HCT116 (cell line): ENCODE data around the gene DMPK. TPM values are rescaled to one million over a fixed set of nuclear protein-coding genes. Genes with fewer than 3 reads are reported as not detected.

Source experiments
- ATAC-seq: fragments of 200-7000 bp; cut with Tn5 transposase; 2 replicates; pipeline ENCODE4 v1.9.1; 2020; ENCODE audit warnings: mild to moderate bottlenecking, moderate library complexity
- BruUV-seq: library from RNA; stranded (reverse); fragments of 400-500 nt; replicated peaks from 2 replicates; lab custom pipeline; 2021; lab: Mats Ljungman, UMichigan
- CTCF ChIA-PET: fragments of 300-600 bp; sonication (Branson Sonifier 250); formaldehyde crosslinking; loops from one replicate; lab custom pipeline; 2021; ENCODE audit warnings: antibody characterized with exemption; lab: Charles Lee
- POLR2A ChIA-PET: fragments of 300-600, 350-600 bp; sonication (Branson Sonifier 250); formaldehyde crosslinking; loops from one replicate; lab custom pipeline; 2021; ENCODE audit warnings: antibody characterized with exemption; lab: Charles Lee
- RAD21 ChIA-PET, 2 experiments: fragments of 300-600 bp; sonication (Branson Sonifier 250); formaldehyde crosslinking; loops; one replicate each; lab custom pipeline; 2023; ENCODE audit warnings: low total read pairs in 2 of 2; ENCODE audit not compliant: uncharacterized antibody in 2 of 2, unreplicated experiment in 2 of 2, low non-redundant PET in 1 of 2; lab: Charles Lee
- DNase-seq: peaks from one replicate; pipeline ENCODE4 v3.0.0-alpha.2; 2010; ENCODE audit warnings: low read depth, low spot score
- H2AFZ ChIP-seq: fragments of 200-600 bp; shearing (Covaris generic), sonication (generic); 2 replicates; pipeline ENCODE4 v1.6.1; 2017; ENCODE audit warnings: low read depth, mixed run types, mixed read lengths, antibody characterized with exemption, low read length; ENCODE audit not compliant: poor library complexity, severe bottlenecking
- H3K27ac ChIP-seq: 2 replicates; pipeline ENCODE4 v1.5.1; 2012; ENCODE audit warnings: low read depth, low read length
- H3K27me3 ChIP-seq: fragments of 200-600 bp; sonication (generic); 2 replicates; pipeline ENCODE4 v1.6.1; 2016; ENCODE audit warnings: mixed run types, low read length, mixed read lengths; ENCODE audit not compliant: insufficient read depth
- H3K36me3 ChIP-seq, 2 experiments: fragments of 200-500 bp in 1 of 2; fragments of 200-600 bp in 1 of 2; sonication (Bioruptor generic) in 1 of 2; sonication (generic) in 1 of 2; 2 replicates each; pipeline versions ENCODE4 v1.5.1 to v1.6.1; 2014 to 2016; ENCODE audit warnings: low read length in 2 of 2, inconsistent platforms in 1 of 2, mixed read lengths in 1 of 2, mixed run types in 1 of 2; ENCODE audit not compliant: insufficient read depth in 2 of 2, control insufficient read depth in 1 of 2
- H3K4me1 ChIP-seq, 2 experiments: fragments of 200-600 bp in 1 of 2; sonication (generic) in 1 of 2; 2 replicates each; pipeline versions ENCODE4 v1.5.1 to v1.6.1; 2012 to 2017; ENCODE audit warnings: low read length in 2 of 2, inconsistent platforms in 1 of 2, mild to moderate bottlenecking in 1 of 2, mixed read lengths in 1 of 2, mixed run types in 1 of 2, moderate library complexity in 1 of 2; ENCODE audit not compliant: insufficient read depth in 2 of 2, control insufficient read depth in 1 of 2
- H3K4me2 ChIP-seq: fragments of 200-600 bp; sonication (generic); 2 replicates; pipeline ENCODE4 v1.6.1; 2017; ENCODE audit warnings: mixed run types, low read length, mixed read lengths
- H3K4me3 ChIP-seq, 2 experiments: fragments of 200-600 bp in 1 of 2; sonication (generic) in 1 of 2; replicated peaks in 1 of 2; 2 replicates each; pipeline ENCODE4 v1.5.1; 2011 to 2016; ENCODE audit warnings: low read length in 2 of 2, control low read depth in 1 of 2, low read depth in 1 of 2, mild to moderate bottlenecking in 1 of 2, mixed read lengths in 1 of 2, mixed run types in 1 of 2
- H3K79me2 ChIP-seq: fragments of 200-600 bp; sonication (generic); 2 replicates; pipeline ENCODE4 v1.6.1; 2017; ENCODE audit warnings: mild to moderate bottlenecking, mixed run types, low read length, moderate library complexity, mixed read lengths; ENCODE audit not compliant: insufficient read depth
- H3K9ac ChIP-seq: fragments of 200-600 bp; sonication (generic); 2 replicates; pipeline ENCODE4 v1.6.1; 2016; ENCODE audit warnings: low read length, mixed read lengths
- H3K9me2 ChIP-seq: fragments of 200-600 bp; sonication (generic), shearing (Covaris generic); 2 replicates; pipeline ENCODE4 v1.6.1; 2017; ENCODE audit warnings: mixed run types, mild to moderate bottlenecking, moderate library complexity; ENCODE audit not compliant: insufficient read depth
- H3K9me3 ChIP-seq, 2 experiments: fragments of 200-500 bp in 1 of 2; fragments of 200-600 bp in 1 of 2; sonication (Bioruptor generic) in 1 of 2; sonication (generic) in 1 of 2; 2 replicates each; pipeline ENCODE4 v1.6.1; 2014 to 2017; ENCODE audit warnings: low read length in 2 of 2, mixed read lengths in 2 of 2, inconsistent platforms in 1 of 2, low read depth in 1 of 2, mild to moderate bottlenecking in 1 of 2, mixed run types in 1 of 2, moderate library complexity in 1 of 2; ENCODE audit not compliant: control insufficient read depth in 1 of 2, insufficient read depth in 1 of 2
- H4K20me1 ChIP-seq: fragments of 200-600 bp; sonication (generic), shearing (Covaris generic); 2 replicates; pipeline ENCODE4 v1.6.1; 2017; ENCODE audit warnings: mixed run types, mild to moderate bottlenecking, moderate library complexity; ENCODE audit not compliant: insufficient read depth
- ELF1 ChIP-seq: IDR thresholded peaks from 2 replicates; pipeline ENCODE4 v1.6.1; 2012; ENCODE audit warnings: low read depth, borderline replicate concordance
- EZH2 ChIP-seq: fragments of 200-600 bp; sonication (generic); IDR thresholded peaks from 2 replicates; pipeline ENCODE4 v1.6.1; 2017; ENCODE audit warnings: antibody characterized with exemption, mixed run types
- FOSL1 ChIP-seq: IDR thresholded peaks from 2 replicates; pipeline ENCODE4 v1.6.1; 2012; ENCODE audit warnings: low read depth
- JUND ChIP-seq: IDR thresholded peaks from 2 replicates; pipeline ENCODE4 v1.6.1; 2012
- POLR2A ChIP-seq: IDR thresholded peaks from 2 replicates; pipeline ENCODE4 v1.7.0; 2011; ENCODE audit warnings: borderline replicate concordance; ENCODE audit not compliant: insufficient read depth, insufficient read length; ENCODE audit errors: extremely low read depth
- YY1 ChIP-seq: IDR thresholded peaks from 2 replicates; pipeline ENCODE4 v1.6.1; 2011; ENCODE audit warnings: low read length, low read depth, moderate library complexity, mild to moderate bottlenecking; ENCODE audit not compliant: insufficient replicate concordance; ENCODE audit errors: extremely low read depth
- intact Hi-C: fragments of 100-400 bp; cut with micrococcal nuclease; formaldehyde crosslinking; loops from 2 replicates; pipeline ENCODE4 v1.10.0; 2022
- total RNA-seq: library from RNA; stranded (reverse); gene quantifications from one replicate; pipeline ENCODE4 v1.2.1, GENCODE V29; 2021; ENCODE audit not compliant: unreplicated experiment
- TF ChIP-seq, protein P1 (sequence below): IDR thresholded peaks from 2 replicates; pipeline ENCODE4 v1.6.1; 2011; ENCODE audit warnings: mild to moderate bottlenecking, low read length, moderate library complexity; ENCODE audit not compliant: insufficient replicate concordance; ENCODE audit errors: extremely low read depth
- TF ChIP-seq, protein P2 (sequence below): IDR thresholded peaks from 2 replicates; pipeline ENCODE4 v1.6.1; 2012

DMPK gene
- total RNA-seq, 1 experiment from 2014 or later = 52.5 TPM

DNA sequence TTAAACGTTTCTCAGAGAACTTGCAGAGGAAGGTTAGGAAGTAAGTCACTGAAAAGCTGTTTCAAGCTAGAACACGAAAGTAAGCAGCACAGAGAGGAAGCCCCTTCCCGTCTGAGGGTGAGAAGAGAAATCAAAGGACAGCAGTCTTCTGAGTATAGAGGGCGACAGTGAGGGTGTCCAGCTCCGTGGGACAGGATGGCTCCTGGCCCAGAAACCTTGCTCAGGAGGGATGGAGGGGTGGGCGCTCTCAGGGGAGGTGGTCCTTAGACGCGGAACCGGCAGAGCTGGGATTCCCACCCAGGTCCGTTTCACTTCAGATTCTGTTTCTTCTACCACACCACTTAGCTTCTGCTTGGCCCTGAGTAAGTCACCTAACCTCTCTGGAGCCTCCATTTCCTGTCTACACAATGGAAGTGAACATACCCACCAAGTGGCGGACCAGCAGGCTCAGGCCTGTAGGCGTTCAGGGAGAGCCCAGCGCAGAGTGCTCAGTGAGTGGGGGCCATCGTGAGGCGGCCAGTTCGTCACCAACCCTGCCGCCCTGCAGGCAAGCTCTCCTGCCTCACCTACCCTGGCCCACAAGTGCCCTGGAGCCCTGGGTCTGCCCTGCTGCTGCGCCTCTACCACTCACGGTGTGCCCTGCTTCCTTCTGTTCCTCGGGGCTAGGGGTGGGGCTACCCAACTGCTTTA is 38.3 kb upstream of the DMPK start:
- Histone ChIP-seq H3K79me2 (no peaks in the 10 kb centered on the region), H3K27ac (no peak overlapping the region), H3K9ac (no peak overlapping the region), H2AFZ (no peak overlapping the region), H3K27me3 (no peaks in the 10 kb centered on the region), H3K4me2 (no peak overlapping the region), H3K9me3 (no peaks in the 10 kb centered on the region), H3K36me3 (peaks cover 16 to 29% of the 10 kb centered on the region in 2 experiments; a peak in 3 of 4 replicates), H3K4me1 (peaks cover 3 to 11% of the 10 kb centered on the region in 2 experiments; a peak in 3 of 4 replicates), H3K4me3 (no peak overlapping the region), H4K20me1 (no peaks in the 10 kb centered on the region), H3K9me2 (no peaks in the 10 kb centered on the region)
- BruUV-seq = no TSS peak
- ATAC-seq (no peak), DNase-seq (no peak)
- TF ChIP-seq, protein P1, sequence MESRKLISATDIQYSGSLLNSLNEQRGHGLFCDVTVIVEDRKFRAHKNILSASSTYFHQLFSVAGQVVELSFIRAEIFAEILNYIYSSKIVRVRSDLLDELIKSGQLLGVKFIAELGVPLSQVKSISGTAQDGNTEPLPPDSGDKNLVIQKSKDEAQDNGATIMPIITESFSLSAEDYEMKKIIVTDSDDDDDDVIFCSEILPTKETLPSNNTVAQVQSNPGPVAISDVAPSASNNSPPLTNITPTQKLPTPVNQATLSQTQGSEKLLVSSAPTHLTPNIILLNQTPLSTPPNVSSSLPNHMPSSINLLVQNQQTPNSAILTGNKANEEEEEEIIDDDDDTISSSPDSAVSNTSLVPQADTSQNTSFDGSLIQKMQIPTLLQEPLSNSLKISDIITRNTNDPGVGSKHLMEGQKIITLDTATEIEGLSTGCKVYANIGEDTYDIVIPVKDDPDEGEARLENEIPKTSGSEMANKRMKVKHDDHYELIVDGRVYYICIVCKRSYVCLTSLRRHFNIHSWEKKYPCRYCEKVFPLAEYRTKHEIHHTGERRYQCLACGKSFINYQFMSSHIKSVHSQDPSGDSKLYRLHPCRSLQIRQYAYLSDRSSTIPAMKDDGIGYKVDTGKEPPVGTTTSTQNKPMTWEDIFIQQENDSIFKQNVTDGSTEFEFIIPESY = no peak
- TF ChIP-seq EZH2 = no peak
- TF ChIP-seq FOSL1 = no peak
- TF ChIP-seq, protein P2, sequence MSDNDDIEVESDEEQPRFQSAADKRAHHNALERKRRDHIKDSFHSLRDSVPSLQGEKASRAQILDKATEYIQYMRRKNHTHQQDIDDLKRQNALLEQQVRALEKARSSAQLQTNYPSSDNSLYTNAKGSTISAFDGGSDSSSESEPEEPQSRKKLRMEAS = no peak
- TF ChIP-seq JUND = no peak
- CTCF ChIA-PET = no interaction called here
- intact Hi-C loops = no loop called here
- RAD21 ChIA-PET = no interaction called here
- POLR2A ChIA-PET = no interaction called here

DNA sequence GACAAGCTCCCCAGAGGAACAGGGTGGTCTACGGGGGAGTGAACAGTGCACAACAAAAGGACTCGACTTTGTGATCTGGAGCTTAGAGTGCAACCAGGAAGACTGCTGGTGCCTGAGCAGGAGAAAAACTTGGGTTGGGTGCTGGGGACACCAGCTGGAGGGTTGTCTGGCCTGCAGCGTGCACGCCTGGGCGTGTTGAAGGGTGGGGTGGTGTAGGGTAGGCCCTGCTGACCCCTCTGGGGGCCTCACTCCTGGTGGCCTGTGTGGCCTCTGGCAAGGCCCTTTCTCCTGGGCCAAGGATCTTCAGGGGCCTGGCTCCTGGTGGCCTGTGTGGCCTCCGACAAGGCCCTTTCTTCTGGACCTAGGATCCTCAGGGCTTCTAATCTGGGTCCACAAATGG is 37.5 kb upstream of the DMPK start:
- BruUV-seq = no TSS peak
- H4K20me1 ChIP-seq = no peaks in the 10 kb centered on the region
- peaks cover 12 to 24% of the 10 kb centered on the region in 2 experiments; a peak in 3 of 4 replicates for H3K36me3 ChIP-seq
- H3K4me1 ChIP-seq = peaks cover 3 to 11% of the 10 kb centered on the region in 2 experiments; a peak in 3 of 4 replicates
- H3K27me3 ChIP-seq = no peaks in the 10 kb centered on the region
- ATAC-seq (no peak), DNase-seq (no peak)
- no peaks in the 10 kb centered on the region for H3K9me2 ChIP-seq
- no peak overlapping the region for H3K4me3 ChIP-seq
- no peak overlapping the region for H2AFZ ChIP-seq
- RAD21 ChIA-PET = no interaction called here
- POLR2A ChIA-PET = no interaction called here
- TF ChIP-seq FOSL1 = no peak
- TF ChIP-seq YY1 = no peak
- TF ChIP-seq POLR2A = no peak
- no peak for TF ChIP-seq EZH2
- no peak for TF ChIP-seq ELF1
- CTCF ChIA-PET = no interaction called here
- no peaks in the 10 kb centered on the region for H3K9me3 ChIP-seq
- no peaks in the 10 kb centered on the region for H3K79me2 ChIP-seq
- intact Hi-C loops = no loop called here
- no peak overlapping the region for H3K9ac ChIP-seq
- no peak overlapping the region for H3K27ac ChIP-seq
- H3K4me2 ChIP-seq = no peak overlapping the region
